ENCODE data around the gene RIPK3. TPM values are rescaled to one million over a fixed set of nuclear protein-coding genes. Genes with fewer than 3 reads are reported as not detected.

Gene RIPK3
- polyA plus RNA-seq, 2 of the 4 experiments (the other 2 are of a cell fraction): not detected

GRCh38 chr14:24342889-24343288 is 3.1 kb upstream of the RIPK3 start (continued):
- TF ChIP-seq RAD21 (conservative IDR thresholded peaks at IDR 0.05 in 1 of 2, IDR thresholded peaks at IDR 0.05 in 1 of 2): no peak
- no peak for TF ChIP-seq KDM1A (IDR thresholded peaks at IDR 0.05; ENCODE audit: low read depth)
- no peak for TF ChIP-seq EP300 (IDR thresholded peaks at IDR 0.05)
- TF ChIP-seq NFE2L2 (conservative IDR thresholded peaks at IDR 0.05; ENCODE audit: low read length): no peak
- no peak for TF ChIP-seq FOSL2 (IDR thresholded peaks at IDR 0.05)
- no peak for TF ChIP-seq FOSL2 (CRISPR knock-in tag; IDR thresholded peaks at IDR 0.05)

GRCh38 chr14:24340606-24341005 is 815 bp upstream of the RIPK3 start:
- Histone ChIP-seq H3K4me2 (no peak overlapping the region), H3K9me3 (no peaks in the 10 kb centered on the region), H3K27ac (no peak overlapping the region), H3K4me3 (no peak overlapping the region), H3K4me1 (no peaks in the 10 kb centered on the region)
- CTCF ChIA-PET: interaction anchor here (1.1 to 46.6 kb wide), 6 partner anchors 8 to 98 kb away, joined by 3 to 1142 read pairs (median 12); partner anchors contain the start of genes CBLN3, CIDEB and KHNYN
- TF ChIP-seq RFX5 (IDR thresholded peaks at IDR 0.05) (no peak), EP300 (IDR thresholded peaks at IDR 0.05) (no peak), KDM5A (IDR thresholded peaks at IDR 0.05) (no peak), USF2 (IDR thresholded peaks at IDR 0.05) (no peak), CBX2 (IDR thresholded peaks at IDR 0.05; ENCODE audit: borderline replicate concordance, low read depth) (no peak)
- 94% methylated on average over 1 of the region's 1 CpG for WGBS (ENCODE audit: missing lambda C conversion rate)
- ATAC-seq (no peak), FAIRE-seq (no peak), DNase-seq (ENCODE audit: low read depth in 1 of 2, low spot score in 1 of 2) (no peak)
- POLR2A ChIA-PET: no interaction called here

GRCh38 chr14:24338843-24339242 is 948 bp downstream of the RIPK3 start:
- WGBS (ENCODE audit: missing lambda C conversion rate): 72% methylated on average over 10 of the region's 14 CpGs
- Histone ChIP-seq H3K9me3 (no peaks in the 10 kb centered on the region), H3K27ac (no peak overlapping the region), H3K4me2 (no peak overlapping the region), H3K4me1 (no peaks in the 10 kb centered on the region), H3K4me3 (no peak overlapping the region)
- FAIRE-seq (no peak), DNase-seq (ENCODE audit: low read depth in 1 of 2, low spot score in 1 of 2) (no peak), ATAC-seq (no peak)
- CTCF ChIA-PET: interaction anchor here (1.3 to 46.6 kb wide), 6 partner anchors 9 to 91 kb away, joined by 4 to 1142 read pairs (median 12); partner anchors contain the start of genes CBLN3, CIDEB and KHNYN
- no peak for TF ChIP-seq ZNF302 (CRISPR knock-in tag; IDR thresholded peaks at IDR 0.05)
- TF ChIP-seq FOXS1 (CRISPR knock-in tag; IDR thresholded peaks at IDR 0.05): no peak
- TF ChIP-seq MAZ (IDR thresholded peaks at IDR 0.05; ENCODE audit: borderline replicate concordance, low read depth, low read length): no peak
- no peak for TF ChIP-seq CBX8 (IDR thresholded peaks at IDR 0.05)
- no peak for TF ChIP-seq EHMT2 (IDR thresholded peaks at IDR 0.05; ENCODE audit: low read depth)
- no peak for TF ChIP-seq RNF2 (IDR thresholded peaks at IDR 0.05; ENCODE audit: borderline replicate concordance, low read depth)
- TF ChIP-seq REST (IDR thresholded peaks at IDR 0.05): no peak
- no peak for TF ChIP-seq TFCP2L1 (CRISPR knock-in tag; IDR thresholded peaks at IDR 0.05)
- no peak for TF ChIP-seq RCOR1 (IDR thresholded peaks at IDR 0.05; ENCODE audit: low read depth, low read length)
- no peak for TF ChIP-seq E2F6 (IDR thresholded peaks at IDR 0.05; ENCODE audit: borderline replicate concordance, low read depth)
- no peak for TF ChIP-seq MYC (IDR thresholded peaks at IDR 0.05; ENCODE audit: borderline replicate concordance, low read length)
- no peak for TF ChIP-seq JUN (IDR thresholded peaks at IDR 0.05)
- TF ChIP-seq SREBF2 (IDR thresholded peaks at IDR 0.05): no peak
- TF ChIP-seq CHD2 (IDR thresholded peaks at IDR 0.05; ENCODE audit: low read length, partially characterized antibody): no peak
- POLR2A ChIA-PET: no interaction called here
